ENCODE results near the gene LONP2. TPM values are rescaled to one million over a fixed set of nuclear protein-coding genes. Genes with fewer than 3 reads are reported as not detected.

Gene LONP2
- total and polyA plus RNA-seq, 2 experiments from 2014 or later: 12.4 to 25.2 TPM

GRCh38 chr16:48321317-48322036, 77.4 kb downstream of the LONP2 start:
- peaks cover 16% of the 10 kb centered on the region for H3K4me1 ChIP-seq (ENCODE audit: insufficient read depth)
- no peaks in the 10 kb centered on the region for H3K27me3 Mint-ChIP-seq (ENCODE audit: insufficient read depth, low read depth, poor library complexity)
- no peaks in the 10 kb centered on the region for H3K36me3 ChIP-seq (ENCODE audit: insufficient read depth)
- no peaks in the 10 kb centered on the region; the same call in 2 of the 3 replicates for H3K9me3 Mint-ChIP-seq
- no peak for DNase-seq (ENCODE audit: low spot score)
- no peak overlapping the region for H3K27ac Mint-ChIP-seq
- no peak overlapping the region for H3K4me2 ChIP-seq
- no peaks in the 10 kb centered on the region for H3K27me3 ChIP-seq (ENCODE audit: insufficient read depth)
- peaks cover 3% of the 10 kb centered on the region; the same call in 2 of the 3 replicates for H3K36me3 Mint-ChIP-seq (ENCODE audit: low read depth)
- ATAC-seq: no peak
- no peak overlapping the region for H3K27ac ChIP-seq (ENCODE audit: low read depth)
- H3K4me3 Mint-ChIP-seq: no peak overlapping the region
- H3F3A ChIP-seq (replicated peaks; ENCODE audit: low read depth): peaks cover 14% of the 10 kb centered on the region; the same call in 1 of the 2 replicates
- H4K20me1 ChIP-seq (replicated peaks; ENCODE audit: insufficient read depth): no peaks in the 10 kb centered on the region
- peaks cover 21% of the 10 kb centered on the region for H3K4me1 Mint-ChIP-seq
- TF ChIP-seq, protein P1, sequence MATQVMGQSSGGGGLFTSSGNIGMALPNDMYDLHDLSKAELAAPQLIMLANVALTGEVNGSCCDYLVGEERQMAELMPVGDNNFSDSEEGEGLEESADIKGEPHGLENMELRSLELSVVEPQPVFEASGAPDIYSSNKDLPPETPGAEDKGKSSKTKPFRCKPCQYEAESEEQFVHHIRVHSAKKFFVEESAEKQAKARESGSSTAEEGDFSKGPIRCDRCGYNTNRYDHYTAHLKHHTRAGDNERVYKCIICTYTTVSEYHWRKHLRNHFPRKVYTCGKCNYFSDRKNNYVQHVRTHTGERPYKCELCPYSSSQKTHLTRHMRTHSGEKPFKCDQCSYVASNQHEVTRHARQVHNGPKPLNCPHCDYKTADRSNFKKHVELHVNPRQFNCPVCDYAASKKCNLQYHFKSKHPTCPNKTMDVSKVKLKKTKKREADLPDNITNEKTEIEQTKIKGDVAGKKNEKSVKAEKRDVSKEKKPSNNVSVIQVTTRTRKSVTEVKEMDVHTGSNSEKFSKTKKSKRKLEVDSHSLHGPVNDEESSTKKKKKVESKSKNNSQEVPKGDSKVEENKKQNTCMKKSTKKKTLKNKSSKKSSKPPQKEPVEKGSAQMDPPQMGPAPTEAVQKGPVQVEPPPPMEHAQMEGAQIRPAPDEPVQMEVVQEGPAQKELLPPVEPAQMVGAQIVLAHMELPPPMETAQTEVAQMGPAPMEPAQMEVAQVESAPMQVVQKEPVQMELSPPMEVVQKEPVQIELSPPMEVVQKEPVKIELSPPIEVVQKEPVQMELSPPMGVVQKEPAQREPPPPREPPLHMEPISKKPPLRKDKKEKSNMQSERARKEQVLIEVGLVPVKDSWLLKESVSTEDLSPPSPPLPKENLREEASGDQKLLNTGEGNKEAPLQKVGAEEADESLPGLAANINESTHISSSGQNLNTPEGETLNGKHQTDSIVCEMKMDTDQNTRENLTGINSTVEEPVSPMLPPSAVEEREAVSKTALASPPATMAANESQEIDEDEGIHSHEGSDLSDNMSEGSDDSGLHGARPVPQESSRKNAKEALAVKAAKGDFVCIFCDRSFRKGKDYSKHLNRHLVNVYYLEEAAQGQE (IDR thresholded peaks at IDR 0.05; ENCODE audit: unreplicated experiment): no peak
- no peak for TF ChIP-seq POLR2AphosphoS5 (IDR thresholded peaks at IDR 0.05; ENCODE audit: low read depth)
- TF ChIP-seq ZNF331 (CRISPR knock-in tag; IDR thresholded peaks at IDR 0.05; ENCODE audit: low read depth): no peak
- TF ChIP-seq NANOG (IDR thresholded peaks at IDR 0.05; ENCODE audit: borderline replicate concordance): no peak
- TF ChIP-seq STAT1 (IDR thresholded peaks at IDR 0.05; ENCODE audit: unreplicated experiment): no peak
- no peak for TF ChIP-seq ZNF114 (CRISPR knock-in tag; IDR thresholded peaks at IDR 0.05)
- TF ChIP-seq, protein P2, sequence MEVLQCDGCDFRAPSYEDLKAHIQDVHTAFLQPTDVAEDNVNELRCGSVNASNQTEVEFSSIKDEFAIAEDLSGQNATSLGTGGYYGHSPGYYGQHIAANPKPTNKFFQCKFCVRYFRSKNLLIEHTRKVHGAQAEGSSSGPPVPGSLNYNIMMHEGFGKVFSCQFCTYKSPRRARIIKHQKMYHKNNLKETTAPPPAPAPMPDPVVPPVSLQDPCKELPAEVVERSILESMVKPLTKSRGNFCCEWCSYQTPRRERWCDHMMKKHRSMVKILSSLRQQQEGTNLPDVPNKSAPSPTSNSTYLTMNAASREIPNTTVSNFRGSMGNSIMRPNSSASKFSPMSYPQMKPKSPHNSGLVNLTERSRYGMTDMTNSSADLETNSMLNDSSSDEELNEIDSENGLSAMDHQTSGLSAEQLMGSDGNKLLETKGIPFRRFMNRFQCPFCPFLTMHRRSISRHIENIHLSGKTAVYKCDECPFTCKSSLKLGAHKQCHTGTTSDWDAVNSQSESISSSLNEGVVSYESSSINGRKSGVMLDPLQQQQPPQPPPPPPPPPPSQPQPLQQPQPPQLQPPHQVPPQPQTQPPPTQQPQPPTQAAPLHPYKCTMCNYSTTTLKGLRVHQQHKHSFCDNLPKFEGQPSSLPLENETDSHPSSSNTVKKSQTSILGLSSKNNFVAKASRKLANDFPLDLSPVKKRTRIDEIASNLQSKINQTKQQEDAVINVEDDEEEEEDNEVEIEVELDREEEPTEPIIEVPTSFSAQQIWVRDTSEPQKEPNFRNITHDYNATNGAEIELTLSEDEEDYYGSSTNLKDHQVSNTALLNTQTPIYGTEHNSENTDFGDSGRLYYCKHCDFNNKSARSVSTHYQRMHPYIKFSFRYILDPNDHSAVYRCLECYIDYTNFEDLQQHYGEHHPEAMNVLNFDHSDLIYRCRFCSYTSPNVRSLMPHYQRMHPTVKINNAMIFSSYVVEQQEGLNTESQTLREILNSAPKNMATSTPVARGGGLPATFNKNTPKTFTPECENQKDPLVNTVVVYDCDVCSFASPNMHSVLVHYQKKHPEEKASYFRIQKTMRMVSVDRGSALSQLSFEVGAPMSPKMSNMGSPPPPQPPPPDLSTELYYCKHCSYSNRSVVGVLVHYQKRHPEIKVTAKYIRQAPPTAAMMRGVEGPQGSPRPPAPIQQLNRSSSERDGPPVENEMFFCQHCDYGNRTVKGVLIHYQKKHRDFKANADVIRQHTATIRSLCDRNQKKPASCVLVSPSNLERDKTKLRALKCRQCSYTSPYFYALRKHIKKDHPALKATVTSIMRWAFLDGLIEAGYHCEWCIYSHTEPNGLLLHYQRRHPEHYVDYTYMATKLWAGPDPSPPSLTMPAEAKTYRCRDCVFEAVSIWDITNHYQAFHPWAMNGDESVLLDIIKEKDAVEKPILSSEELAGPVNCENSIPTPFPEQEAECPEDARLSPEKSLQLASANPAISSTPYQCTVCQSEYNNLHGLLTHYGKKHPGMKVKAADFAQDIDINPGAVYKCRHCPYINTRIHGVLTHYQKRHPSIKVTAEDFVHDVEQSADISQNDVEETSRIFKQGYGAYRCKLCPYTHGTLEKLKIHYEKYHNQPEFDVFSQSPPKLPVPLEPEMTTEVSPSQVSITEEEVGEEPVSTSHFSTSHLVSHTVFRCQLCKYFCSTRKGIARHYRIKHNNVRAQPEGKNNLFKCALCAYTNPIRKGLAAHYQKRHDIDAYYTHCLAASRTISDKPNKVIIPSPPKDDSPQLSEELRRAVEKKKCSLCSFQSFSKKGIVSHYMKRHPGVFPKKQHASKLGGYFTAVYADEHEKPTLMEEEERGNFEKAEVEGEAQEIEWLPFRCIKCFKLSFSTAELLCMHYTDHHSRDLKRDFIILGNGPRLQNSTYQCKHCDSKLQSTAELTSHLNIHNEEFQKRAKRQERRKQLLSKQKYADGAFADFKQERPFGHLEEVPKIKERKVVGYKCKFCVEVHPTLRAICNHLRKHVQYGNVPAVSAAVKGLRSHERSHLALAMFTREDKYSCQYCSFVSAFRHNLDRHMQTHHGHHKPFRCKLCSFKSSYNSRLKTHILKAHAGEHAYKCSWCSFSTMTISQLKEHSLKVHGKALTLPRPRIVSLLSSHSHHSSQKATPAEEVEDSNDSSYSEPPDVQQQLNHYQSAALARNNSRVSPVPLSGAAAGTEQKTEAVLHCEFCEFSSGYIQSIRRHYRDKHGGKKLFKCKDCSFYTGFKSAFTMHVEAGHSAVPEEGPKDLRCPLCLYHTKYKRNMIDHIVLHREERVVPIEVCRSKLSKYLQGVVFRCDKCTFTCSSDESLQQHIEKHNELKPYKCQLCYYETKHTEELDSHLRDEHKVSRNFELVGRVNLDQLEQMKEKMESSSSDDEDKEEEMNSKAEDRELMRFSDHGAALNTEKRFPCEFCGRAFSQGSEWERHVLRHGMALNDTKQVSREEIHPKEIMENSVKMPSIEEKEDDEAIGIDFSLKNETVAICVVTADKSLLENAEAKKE (CRISPR knock-in tag; IDR thresholded peaks at IDR 0.05): no peak
- TF ChIP-seq, protein P3, sequence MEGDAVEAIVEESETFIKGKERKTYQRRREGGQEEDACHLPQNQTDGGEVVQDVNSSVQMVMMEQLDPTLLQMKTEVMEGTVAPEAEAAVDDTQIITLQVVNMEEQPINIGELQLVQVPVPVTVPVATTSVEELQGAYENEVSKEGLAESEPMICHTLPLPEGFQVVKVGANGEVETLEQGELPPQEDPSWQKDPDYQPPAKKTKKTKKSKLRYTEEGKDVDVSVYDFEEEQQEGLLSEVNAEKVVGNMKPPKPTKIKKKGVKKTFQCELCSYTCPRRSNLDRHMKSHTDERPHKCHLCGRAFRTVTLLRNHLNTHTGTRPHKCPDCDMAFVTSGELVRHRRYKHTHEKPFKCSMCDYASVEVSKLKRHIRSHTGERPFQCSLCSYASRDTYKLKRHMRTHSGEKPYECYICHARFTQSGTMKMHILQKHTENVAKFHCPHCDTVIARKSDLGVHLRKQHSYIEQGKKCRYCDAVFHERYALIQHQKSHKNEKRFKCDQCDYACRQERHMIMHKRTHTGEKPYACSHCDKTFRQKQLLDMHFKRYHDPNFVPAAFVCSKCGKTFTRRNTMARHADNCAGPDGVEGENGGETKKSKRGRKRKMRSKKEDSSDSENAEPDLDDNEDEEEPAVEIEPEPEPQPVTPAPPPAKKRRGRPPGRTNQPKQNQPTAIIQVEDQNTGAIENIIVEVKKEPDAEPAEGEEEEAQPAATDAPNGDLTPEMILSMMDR (conservative IDR thresholded peaks at IDR 0.05; ENCODE audit: low read depth in 2 of 2): no peak
- TF ChIP-seq EZH2 (IDR thresholded peaks at IDR 0.05; ENCODE audit: low read depth, unreplicated experiment): no peak
- no peak for TF ChIP-seq CREB1 (CRISPR knock-in tag; IDR thresholded peaks at IDR 0.05; ENCODE audit: low read depth)
- TF ChIP-seq, protein P4, sequence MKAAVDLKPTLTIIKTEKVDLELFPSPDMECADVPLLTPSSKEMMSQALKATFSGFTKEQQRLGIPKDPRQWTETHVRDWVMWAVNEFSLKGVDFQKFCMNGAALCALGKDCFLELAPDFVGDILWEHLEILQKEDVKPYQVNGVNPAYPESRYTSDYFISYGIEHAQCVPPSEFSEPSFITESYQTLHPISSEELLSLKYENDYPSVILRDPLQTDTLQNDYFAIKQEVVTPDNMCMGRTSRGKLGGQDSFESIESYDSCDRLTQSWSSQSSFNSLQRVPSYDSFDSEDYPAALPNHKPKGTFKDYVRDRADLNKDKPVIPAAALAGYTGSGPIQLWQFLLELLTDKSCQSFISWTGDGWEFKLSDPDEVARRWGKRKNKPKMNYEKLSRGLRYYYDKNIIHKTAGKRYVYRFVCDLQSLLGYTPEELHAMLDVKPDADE (IDR thresholded peaks at IDR 0.05): no peak
- no peak for TF ChIP-seq EZH2phosphoT487 (IDR thresholded peaks at IDR 0.05; ENCODE audit: unreplicated experiment)
- H2AFZ ChIP-seq: no peak overlapping the region
- no peaks in the 10 kb centered on the region for H3K79me2 ChIP-seq (replicated peaks; ENCODE audit: insufficient read depth)
- H3K4me3 ChIP-seq: no peak overlapping the region
- H3K9me2 ChIP-seq (ENCODE audit: insufficient read depth): no peaks in the 10 kb centered on the region

Data from GM23338 (cell line).